ENCODE measurements around the gene DNAJC11. TPM values are rescaled to one million over a fixed set of nuclear protein-coding genes. Genes with fewer than 3 reads are reported as not detected.

DNAJC11 gene
- total RNA-seq, 1 experiment from 2014 or later = 75.6 TPM

DNA sequence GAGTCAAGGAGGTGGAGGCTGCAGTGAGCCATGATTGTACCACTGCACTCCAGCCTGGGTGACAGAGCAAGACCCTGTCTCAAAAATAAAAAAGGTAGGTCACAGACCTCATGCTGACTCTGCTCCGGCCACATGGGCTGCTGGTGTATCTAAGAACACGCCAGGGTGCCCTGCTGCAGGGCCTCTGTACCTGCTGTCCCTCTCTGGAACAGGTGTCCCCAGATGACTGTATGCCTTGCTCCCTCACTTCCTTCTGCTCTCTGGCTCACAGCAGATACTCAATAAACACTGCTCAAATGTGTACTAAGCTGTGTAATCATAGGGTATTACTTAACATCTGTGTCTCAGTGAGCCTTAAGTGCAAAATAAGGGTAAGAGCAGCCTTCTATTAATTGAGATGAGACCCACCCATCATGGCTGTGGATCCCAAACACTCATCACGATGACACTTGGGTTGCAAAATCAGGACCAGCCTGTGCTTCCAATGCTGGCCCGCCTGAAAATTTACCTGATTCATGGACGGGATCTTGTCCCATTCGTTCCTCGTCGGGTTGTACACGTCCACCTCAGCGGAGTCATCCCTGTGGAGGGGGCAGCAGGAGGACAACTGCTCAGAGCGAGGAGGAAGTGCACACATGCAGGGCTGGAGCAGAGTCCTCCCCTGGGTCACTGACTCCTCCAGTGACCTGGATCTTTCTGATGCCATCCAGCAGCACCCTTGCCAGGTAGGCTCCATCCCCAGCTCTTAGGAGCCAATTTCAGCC lies 106.5 kb downstream of the DNAJC11 start:
- no peak overlapping the region for H2AFZ ChIP-seq (ENCODE audit: low read depth, low read length, poor library complexity, severe bottlenecking)
- RAD21 ChIA-PET (ENCODE audit: low non-redundant PET in 1 of 2, low total read pairs in 2 of 2, uncharacterized antibody in 2 of 2, unreplicated experiment in 2 of 2) = no interaction called here
- H3K27me3 ChIP-seq (ENCODE audit: insufficient read depth, low read length) = no peaks in the 10 kb centered on the region
- no peaks in the 10 kb centered on the region for H3K9me2 ChIP-seq (ENCODE audit: insufficient read depth)
- intact Hi-C loops (cut with micrococcal nuclease) = no loop called here
- no peak overlapping the region for H3K4me3 ChIP-seq (replicated peaks in 1 of 2; ENCODE audit: low read depth in 1 of 2, low read length in 2 of 2)
- ATAC-seq (no peak), DNase-seq (ENCODE audit: low read depth, low spot score) (no peak)
- H3K9me3 ChIP-seq (ENCODE audit: control insufficient read depth in 1 of 2, insufficient read depth in 1 of 2, low read depth in 1 of 2, low read length in 2 of 2) = no peaks in the 10 kb centered on the region
- no peak overlapping the region for H3K4me2 ChIP-seq (ENCODE audit: low read length)
- CTCF ChIA-PET = no interaction called here
- peaks cover under 1 to 5% of the 10 kb centered on the region in 2 experiments; a peak in 3 of 4 replicates for H3K4me1 ChIP-seq (ENCODE audit: control insufficient read depth in 1 of 2, insufficient read depth in 2 of 2, low read length in 2 of 2)
- H3K9ac ChIP-seq (ENCODE audit: low read length) = no peak overlapping the region
- TF ChIP-seq POLR2AphosphoS5 (IDR thresholded peaks at IDR 0.05; ENCODE audit: low read depth, low read length) = no peak
- TF ChIP-seq EZH2 (IDR thresholded peaks at IDR 0.05) = no peak
- TF ChIP-seq FOSL1 (IDR thresholded peaks at IDR 0.05; ENCODE audit: low read depth) = no peak
- no peak for TF ChIP-seq ZFX (IDR thresholded peaks at IDR 0.05)
- TF ChIP-seq, protein P1, sequence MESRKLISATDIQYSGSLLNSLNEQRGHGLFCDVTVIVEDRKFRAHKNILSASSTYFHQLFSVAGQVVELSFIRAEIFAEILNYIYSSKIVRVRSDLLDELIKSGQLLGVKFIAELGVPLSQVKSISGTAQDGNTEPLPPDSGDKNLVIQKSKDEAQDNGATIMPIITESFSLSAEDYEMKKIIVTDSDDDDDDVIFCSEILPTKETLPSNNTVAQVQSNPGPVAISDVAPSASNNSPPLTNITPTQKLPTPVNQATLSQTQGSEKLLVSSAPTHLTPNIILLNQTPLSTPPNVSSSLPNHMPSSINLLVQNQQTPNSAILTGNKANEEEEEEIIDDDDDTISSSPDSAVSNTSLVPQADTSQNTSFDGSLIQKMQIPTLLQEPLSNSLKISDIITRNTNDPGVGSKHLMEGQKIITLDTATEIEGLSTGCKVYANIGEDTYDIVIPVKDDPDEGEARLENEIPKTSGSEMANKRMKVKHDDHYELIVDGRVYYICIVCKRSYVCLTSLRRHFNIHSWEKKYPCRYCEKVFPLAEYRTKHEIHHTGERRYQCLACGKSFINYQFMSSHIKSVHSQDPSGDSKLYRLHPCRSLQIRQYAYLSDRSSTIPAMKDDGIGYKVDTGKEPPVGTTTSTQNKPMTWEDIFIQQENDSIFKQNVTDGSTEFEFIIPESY (IDR thresholded peaks at IDR 0.05; ENCODE audit: extremely low read depth, insufficient replicate concordance, low read length) = no peak
- no peak for TF ChIP-seq TCF7L2 (IDR thresholded peaks at IDR 0.05; ENCODE audit: borderline replicate concordance, extremely low read depth, insufficient read depth, insufficient read length)
- TF ChIP-seq JUND (IDR thresholded peaks at IDR 0.05) = no peak
- TF ChIP-seq CEBPB (IDR thresholded peaks at IDR 0.05; ENCODE audit: low read depth) = no peak
- TF ChIP-seq YY1 (IDR thresholded peaks at IDR 0.05; ENCODE audit: extremely low read depth, insufficient replicate concordance, low read depth, low read length) = no peak
- no peak for TF ChIP-seq SIN3A (IDR thresholded peaks at IDR 0.05; ENCODE audit: low read depth)
- TF ChIP-seq CBX3 (IDR thresholded peaks at IDR 0.05; ENCODE audit: low read depth) = no peak
- TF ChIP-seq ELF1 (IDR thresholded peaks at IDR 0.05; ENCODE audit: borderline replicate concordance, low read depth) = no peak
- TF ChIP-seq ZNF274 (IDR thresholded peaks at IDR 0.05; ENCODE audit: low read depth, low read length) = no peak
- TF ChIP-seq POLR2A (IDR thresholded peaks at IDR 0.05; ENCODE audit: borderline replicate concordance, extremely low read depth, insufficient read depth, insufficient read length) = no peak
- TF ChIP-seq, protein P2, sequence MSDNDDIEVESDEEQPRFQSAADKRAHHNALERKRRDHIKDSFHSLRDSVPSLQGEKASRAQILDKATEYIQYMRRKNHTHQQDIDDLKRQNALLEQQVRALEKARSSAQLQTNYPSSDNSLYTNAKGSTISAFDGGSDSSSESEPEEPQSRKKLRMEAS (IDR thresholded peaks at IDR 0.05) = no peak
- H4K20me1 ChIP-seq (ENCODE audit: insufficient read depth) = peaks cover 9% of the 10 kb centered on the region; the same call in 1 of the 2 replicates
- no peak overlapping the region for H3K27ac ChIP-seq (ENCODE audit: low read depth, low read length)
- H3K36me3 ChIP-seq (ENCODE audit: control insufficient read depth in 1 of 2, insufficient read depth in 2 of 2, low read length in 2 of 2) = peaks cover 23 to 84% of the 10 kb centered on the region in 2 experiments; a peak in 3 of 4 replicates
- H3K79me2 ChIP-seq (ENCODE audit: insufficient read depth, low read length) = peaks cover 77% of the 10 kb centered on the region
- POLR2A ChIA-PET = no interaction called here
- BruUV-seq (replicated peaks) = no TSS peak

Measured in HCT116 (cell line).